Measurements from ENCODE around the gene SSBP3.

SSBP3 gene

GRCh38 chr1:54310439-54311328 lies 95.5 kb downstream of the SSBP3 start:
- intact Hi-C loops (cut with micrococcal nuclease), result loop anchor here (5.0 kb wide), 1 partner anchor 177 kb away; no protein-coding TSS in a partner anchor
- peaks cover 7% of the 10 kb centered on the region for H3K4me1 Mint-ChIP-seq (ENCODE audit: low read depth)
- peaks cover 6% of the 10 kb centered on the region for H3K36me3 Mint-ChIP-seq (ENCODE audit: low read depth)
- no peak overlapping the region for H3K27ac Mint-ChIP-seq
- H3K27me3 Mint-ChIP-seq, result no peaks in the 10 kb centered on the region
- H3K4me3 Mint-ChIP-seq, result no peak overlapping the region
- H3K9me3 Mint-ChIP-seq, result no peaks in the 10 kb centered on the region

- Mint-ChIP-seq H3K27ac (no peak overlapping the region), H3K9me3 (no peaks in the 10 kb centered on the region), H3K4me3 (no peak overlapping the region), H3K36me3 (ENCODE audit: low read depth) (peaks cover 6% of the 10 kb centered on the region), H3K4me1 (ENCODE audit: low read depth) (peaks cover 7% of the 10 kb centered on the region), H3K27me3 (no peaks in the 10 kb centered on the region)
- intact Hi-C loops (cut with micrococcal nuclease), result loop anchor here (5.0 kb wide), 1 partner anchor 178 kb away; no protein-coding TSS in a partner anchor
Observed at GRCh38 chr1:54309631-54310366, 96.4 kb downstream of the SSBP3 start.

GRCh38 chr1:54307305-54307704 lies 98.9 kb downstream of the SSBP3 start:
- no peak overlapping the region for H3K4me3 Mint-ChIP-seq
- no peaks in the 10 kb centered on the region for H3K36me3 Mint-ChIP-seq (ENCODE audit: low read depth)
- peaks cover 12% of the 10 kb centered on the region for H3K4me1 Mint-ChIP-seq (ENCODE audit: low read depth)
- intact Hi-C loops (cut with micrococcal nuclease), result no loop called here
- no peak overlapping the region for H3K27ac Mint-ChIP-seq
- no peaks in the 10 kb centered on the region for H3K27me3 Mint-ChIP-seq
- H3K9me3 Mint-ChIP-seq, result no peaks in the 10 kb centered on the region

- intact Hi-C loops (cut with micrococcal nuclease), result no loop called here
- Mint-ChIP-seq H3K4me3 (no peak overlapping the region), H3K9me3 (no peaks in the 10 kb centered on the region), H3K36me3 (ENCODE audit: low read depth) (no peaks in the 10 kb centered on the region), H3K27ac (no peak overlapping the region), H3K27me3 (no peaks in the 10 kb centered on the region), H3K4me1 (ENCODE audit: low read depth) (peaks cover 8% of the 10 kb centered on the region)
Observed at GRCh38 chr1:54305906-54306514, 100.2 kb downstream of the SSBP3 start.

- Mint-ChIP-seq H3K4me3 (no peak overlapping the region), H3K9me3 (no peaks in the 10 kb centered on the region), H3K4me1 (ENCODE audit: low read depth) (peaks cover 13% of the 10 kb centered on the region), H3K27me3 (no peaks in the 10 kb centered on the region), H3K27ac (no peak overlapping the region), H3K36me3 (ENCODE audit: low read depth) (no peaks in the 10 kb centered on the region)
- intact Hi-C loops (cut with micrococcal nuclease), result no loop called here
Observed at GRCh38 chr1:54304518-54304917, 101.7 kb downstream of the SSBP3 start.

GRCh38 chr1:54302951-54303843 lies 103.0 kb downstream of the SSBP3 start:
- Mint-ChIP-seq H3K27me3 (no peaks in the 10 kb centered on the region), H3K9me3 (no peaks in the 10 kb centered on the region), H3K36me3 (ENCODE audit: low read depth) (no peaks in the 10 kb centered on the region), H3K27ac (no peak overlapping the region), H3K4me1 (ENCODE audit: low read depth) (peaks cover 25% of the 10 kb centered on the region), H3K4me3 (no peak overlapping the region)
- intact Hi-C loops (cut with micrococcal nuclease), result no loop called here

GRCh38 chr1:54302549-54302948 lies 103.6 kb downstream of the SSBP3 start:
- intact Hi-C loops (cut with micrococcal nuclease), result no loop called here
- H3K4me1 Mint-ChIP-seq (ENCODE audit: low read depth), result peaks cover 29% of the 10 kb centered on the region
- no peak overlapping the region for H3K4me3 Mint-ChIP-seq

GRCh38 chr1:54301497-54301896 lies 104.7 kb downstream of the SSBP3 start:
- H3K9me3 Mint-ChIP-seq, result no peaks in the 10 kb centered on the region
- intact Hi-C loops (cut with micrococcal nuclease), result no loop called here
- no peaks in the 10 kb centered on the region for H3K27me3 Mint-ChIP-seq
- no peak overlapping the region for H3K4me3 Mint-ChIP-seq
- no peaks in the 10 kb centered on the region for H3K36me3 Mint-ChIP-seq (ENCODE audit: low read depth)
- no peak overlapping the region for H3K27ac Mint-ChIP-seq
- peaks cover 29% of the 10 kb centered on the region for H3K4me1 Mint-ChIP-seq (ENCODE audit: low read depth)

More at GRCh38 chr1:54302549-54302948, 103.6 kb downstream of the SSBP3 start:
- Mint-ChIP-seq H3K9me3 (no peaks in the 10 kb centered on the region), H3K27ac (no peak overlapping the region), H3K36me3 (ENCODE audit: low read depth) (no peaks in the 10 kb centered on the region), H3K27me3 (no peaks in the 10 kb centered on the region)

GRCh38 chr1:54300401-54300800 lies 105.8 kb downstream of the SSBP3 start:
- Mint-ChIP-seq H3K4me1 (ENCODE audit: low read depth) (peaks cover 29% of the 10 kb centered on the region), H3K9me3 (no peaks in the 10 kb centered on the region), H3K4me3 (no peak overlapping the region), H3K36me3 (ENCODE audit: low read depth) (no peaks in the 10 kb centered on the region), H3K27ac (no peak overlapping the region), H3K27me3 (no peaks in the 10 kb centered on the region)
- intact Hi-C loops (cut with micrococcal nuclease), result no loop called here

GRCh38 chr1:54299037-54299436 lies 107.2 kb downstream of the SSBP3 start:
- no peaks in the 10 kb centered on the region for H3K9me3 Mint-ChIP-seq
- peaks cover 26% of the 10 kb centered on the region for H3K4me1 Mint-ChIP-seq (ENCODE audit: low read depth)
- H3K36me3 Mint-ChIP-seq (ENCODE audit: low read depth), result no peaks in the 10 kb centered on the region
- no peak overlapping the region for H3K27ac Mint-ChIP-seq
- no peak overlapping the region for H3K4me3 Mint-ChIP-seq
- intact Hi-C loops (cut with micrococcal nuclease), result no loop called here
- H3K27me3 Mint-ChIP-seq, result no peaks in the 10 kb centered on the region

GRCh38 chr1:54298284-54299033 lies 107.7 kb downstream of the SSBP3 start:
- H3K36me3 Mint-ChIP-seq (ENCODE audit: low read depth), result no peaks in the 10 kb centered on the region
- no peaks in the 10 kb centered on the region for H3K9me3 Mint-ChIP-seq
- no peak overlapping the region for H3K27ac Mint-ChIP-seq
- peaks cover 24% of the 10 kb centered on the region for H3K4me1 Mint-ChIP-seq (ENCODE audit: low read depth)
- no peaks in the 10 kb centered on the region for H3K27me3 Mint-ChIP-seq
- H3K4me3 Mint-ChIP-seq, result no peak overlapping the region
- intact Hi-C loops (cut with micrococcal nuclease), result no loop called here

GRCh38 chr1:54297596-54298283 lies 108.5 kb downstream of the SSBP3 start:
- Mint-ChIP-seq H3K4me3 (no peak overlapping the region), H3K9me3 (no peaks in the 10 kb centered on the region), H3K27me3 (no peaks in the 10 kb centered on the region)

More at GRCh38 chr1:54297596-54298283, 108.5 kb downstream of the SSBP3 start:
- H3K27ac Mint-ChIP-seq, result no peak overlapping the region
- intact Hi-C loops (cut with micrococcal nuclease), result no loop called here
- no peaks in the 10 kb centered on the region for H3K36me3 Mint-ChIP-seq (ENCODE audit: low read depth)
- H3K4me1 Mint-ChIP-seq (ENCODE audit: low read depth), result peaks cover 24% of the 10 kb centered on the region

All from dendritic cell treated with granulocyte-macrophage colony-stimulating factor and Interleukin-4, amounts not matched to agents 40 ng/mL and 50 ng/mL, for 4 days (primary cell).